Measurements from ENCODE around the gene CASP8AP2.
A peak's percentile ranks its signal among the peaks of the same experiment; 100 is the strongest.
"Not testable (repeated sequence)": the region's sequence is repeated elsewhere in the genome, so short reads cannot be mapped to it uniquely, and the experiment has no call there.

CASP8AP2 gene

GRCh38 chr6:89819336-89820130 lies 10.1 kb upstream of the CASP8AP2 start, which contains the start of gene MDN1:
Gene MDN1 (minus strand): TSS chr6:89819794. CDS start chr6:89819607, 187 bp downstream.
- DNase-seq (ENCODE audit: low read depth in 2 of 3, low spot score in 1 of 3): peak; percentile 87 to 89 (median 88)

- DNase-seq (ENCODE audit: low read depth in 2 of 3, low spot score in 1 of 3): no peak
Observed at GRCh38 chr6:89826029-89826528, 3.6 kb upstream of the CASP8AP2 start.

GRCh38 chr6:89828475-89828987 lies 1.1 kb upstream of the CASP8AP2 start:
- not testable (repeated sequence) for DNase-seq (ENCODE audit: low read depth in 2 of 3, low spot score in 1 of 3)

GRCh38 chr6:89828988-89829471 lies 650 bp upstream of the CASP8AP2 start:
- DNase-seq (ENCODE audit: low read depth in 2 of 3, low spot score in 1 of 3): no peak

- DNase-seq (ENCODE audit: low read depth in 2 of 3, low spot score in 1 of 3): no peak
Observed at GRCh38 chr6:89830170-89830809, 610 bp downstream of the CASP8AP2 start.

- DNase-seq (ENCODE audit: low read depth in 2 of 3, low spot score in 1 of 3): peak in 2 of 3 donors; percentile 34 to 47
Observed at GRCh38 chr6:89834884-89835792, 5.5 kb downstream of the CASP8AP2 start.

- no peak for DNase-seq (ENCODE audit: low read depth in 2 of 3, low spot score in 1 of 3)
Observed at GRCh38 chr6:89836639-89837222, 7.1 kb downstream of the CASP8AP2 start.

GRCh38 chr6:89840538-89840937 lies 10.9 kb downstream of the CASP8AP2 start:
- no peak for DNase-seq (ENCODE audit: low read depth in 2 of 3, low spot score in 1 of 3)

- no peak for DNase-seq (ENCODE audit: low read depth in 2 of 3, low spot score in 1 of 3)
Observed at GRCh38 chr6:89842228-89842627, 12.5 kb downstream of the CASP8AP2 start.

GRCh38 chr6:89843070-89843469 lies 13.4 kb downstream of the CASP8AP2 start:
- no peak for DNase-seq (ENCODE audit: low read depth in 2 of 3, low spot score in 1 of 3)

GRCh38 chr6:89847513-89847912 lies 17.8 kb downstream of the CASP8AP2 start:
- not testable (repeated sequence) for DNase-seq (ENCODE audit: low read depth in 2 of 3, low spot score in 1 of 3)

GRCh38 chr6:89853068-89853467 lies 23.4 kb downstream of the CASP8AP2 start:
- DNase-seq (ENCODE audit: low read depth in 2 of 3, low spot score in 1 of 3): no peak

GRCh38 chr6:89858041-89858440 lies 28.4 kb downstream of the CASP8AP2 start:
- DNase-seq (ENCODE audit: low read depth in 2 of 3, low spot score in 1 of 3): no peak

GRCh38 chr6:89859744-89860143 lies 30.1 kb downstream of the CASP8AP2 start:
- DNase-seq (ENCODE audit: low read depth in 2 of 3, low spot score in 1 of 3): no peak

GRCh38 chr6:89862273-89862672 lies 32.6 kb downstream of the CASP8AP2 start:
- DNase-seq (ENCODE audit: low read depth in 2 of 3, low spot score in 1 of 3): no peak

- no peak for DNase-seq (ENCODE audit: low read depth in 2 of 3, low spot score in 1 of 3)
Observed at GRCh38 chr6:89862698-89863097, 33.0 kb downstream of the CASP8AP2 start.

GRCh38 chr6:89866024-89866678 lies 36.5 kb downstream of the CASP8AP2 start:
- no peak for DNase-seq (ENCODE audit: low read depth in 2 of 3, low spot score in 1 of 3)

- DNase-seq (ENCODE audit: low read depth in 2 of 3, low spot score in 1 of 3): no peak
Observed at GRCh38 chr6:89873721-89874120, 44.0 kb downstream of the CASP8AP2 start.

- DNase-seq (ENCODE audit: low read depth in 2 of 3, low spot score in 1 of 3): no peak
Observed at GRCh38 chr6:89874438-89874837, 44.8 kb downstream of the CASP8AP2 start.
